Mucosa of stomach (tissue), 1 donor: ENCODE data around the gene LINC01488.

Source experiments
- H3K27me3 ChIP-seq: one replicate; pipeline ENCODE4 v1.7.0; 2013; ENCODE audit warnings: mild to moderate bottlenecking, low read length; ENCODE audit not compliant: control insufficient read depth, insufficient read depth
- H3K36me3 ChIP-seq: one replicate; pipeline ENCODE4 v1.7.0; 2013; ENCODE audit warnings: low read length; ENCODE audit not compliant: control insufficient read depth, insufficient read depth
- H3K4me1 ChIP-seq: one replicate; pipeline ENCODE4 v1.7.0; 2013; ENCODE audit warnings: mild to moderate bottlenecking, low read length; ENCODE audit not compliant: control insufficient read depth, insufficient read depth
- H3K4me3 ChIP-seq: one replicate; pipeline ENCODE4 v1.7.0; 2013; ENCODE audit warnings: low read length
- H3K9ac ChIP-seq: one replicate; pipeline ENCODE4 v1.7.0; 2013; ENCODE audit warnings: mild to moderate bottlenecking, low read length, moderate library complexity
- H3K9me3 ChIP-seq: one replicate; pipeline ENCODE4 v1.7.0; 2013; ENCODE audit warnings: mild to moderate bottlenecking, low read length, moderate library complexity; ENCODE audit not compliant: control insufficient read depth
- donor health status: Pancreatic carcinoma.

The LINC01488 gene

DNA sequence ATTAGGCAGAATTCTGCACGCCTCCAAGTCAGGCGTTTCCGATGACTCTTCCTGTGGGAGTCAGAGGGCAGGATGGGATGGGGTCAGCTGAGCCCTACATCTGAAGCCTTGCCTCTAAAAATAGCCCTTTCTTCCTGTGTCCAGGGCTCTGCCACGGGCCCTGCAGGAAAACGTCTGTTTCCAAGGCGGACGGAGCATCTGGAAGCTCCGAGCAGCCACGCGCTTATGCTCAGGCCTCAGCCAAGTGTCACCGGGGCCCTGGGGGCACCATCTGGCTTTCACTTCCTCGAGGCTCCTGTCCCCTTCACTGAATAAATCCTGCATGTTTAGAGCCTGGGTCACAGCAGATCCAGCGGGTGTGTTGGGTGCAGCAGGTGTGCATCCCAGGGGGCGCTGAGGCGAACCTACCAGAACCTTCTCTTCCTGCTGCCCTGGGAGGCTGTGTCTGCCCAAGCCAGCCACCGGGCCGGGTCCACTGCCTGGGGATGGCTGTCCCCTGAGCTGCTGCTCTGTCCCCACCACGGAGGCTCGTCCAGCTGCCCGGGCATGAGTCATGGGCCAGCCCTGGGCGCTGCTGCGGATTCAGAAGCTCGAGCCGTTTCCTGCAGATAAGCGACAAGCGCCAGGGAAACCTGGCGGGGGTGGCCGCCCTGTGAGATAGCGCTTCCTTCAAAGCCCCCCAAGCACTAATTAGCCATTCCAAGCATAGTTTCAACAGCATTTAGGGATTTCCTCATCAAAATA lies 32.0 kb upstream of the LINC01488 start:
- H3K9me3 ChIP-seq = no peaks in the 10 kb centered on the region
- H3K27me3 ChIP-seq = no peaks in the 10 kb centered on the region
- H3K4me1 ChIP-seq = peaks cover 49% of the 10 kb centered on the region
- H3K36me3 ChIP-seq = no peaks in the 10 kb centered on the region
- no peak overlapping the region for H3K9ac ChIP-seq
- no peak overlapping the region for H3K4me3 ChIP-seq

DNA sequence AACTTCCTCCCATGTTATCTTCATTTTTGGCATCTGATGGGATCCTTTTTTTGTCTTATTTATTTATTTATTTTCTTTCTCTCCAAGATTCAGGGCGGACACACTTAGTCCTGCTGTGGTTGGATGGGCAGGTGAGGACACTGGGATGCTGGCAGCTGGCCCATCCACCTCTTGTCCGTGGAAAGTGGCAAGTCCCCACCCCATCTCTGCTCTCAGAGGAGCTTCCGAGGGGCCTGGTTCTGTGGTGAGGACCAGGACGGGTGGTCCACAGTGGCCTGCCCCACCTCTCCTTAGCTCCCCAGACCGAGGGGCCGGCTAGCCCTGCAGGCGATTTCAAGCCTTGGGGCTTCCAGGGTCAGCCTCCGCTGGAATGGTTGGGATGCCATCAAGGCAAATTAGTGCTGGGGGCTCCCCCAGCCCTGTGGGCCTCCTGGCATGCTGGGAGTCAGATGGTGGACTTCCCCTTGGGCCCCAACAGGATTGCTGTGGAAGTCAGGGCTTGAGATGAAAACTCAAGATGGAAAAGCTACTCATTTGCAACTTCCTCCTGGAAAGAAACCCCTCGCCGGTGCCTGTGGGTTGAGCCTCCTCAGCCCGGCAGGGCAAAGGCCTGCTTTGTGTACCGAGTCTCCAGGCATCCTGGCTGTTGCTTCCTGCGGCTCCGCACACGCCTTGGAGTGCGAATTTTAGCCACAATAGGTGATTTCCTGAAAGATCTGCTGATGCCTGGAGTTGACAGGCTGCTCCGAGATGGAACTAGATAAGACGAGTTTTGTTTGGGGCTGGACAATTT lies 31.2 kb upstream of the LINC01488 start:
- H3K4me1 ChIP-seq = peaks cover 42% of the 10 kb centered on the region
- no peaks in the 10 kb centered on the region for H3K9me3 ChIP-seq
- no peak overlapping the region for H3K4me3 ChIP-seq
- no peaks in the 10 kb centered on the region for H3K36me3 ChIP-seq
- no peaks in the 10 kb centered on the region for H3K27me3 ChIP-seq
- no peak overlapping the region for H3K9ac ChIP-seq

DNA sequence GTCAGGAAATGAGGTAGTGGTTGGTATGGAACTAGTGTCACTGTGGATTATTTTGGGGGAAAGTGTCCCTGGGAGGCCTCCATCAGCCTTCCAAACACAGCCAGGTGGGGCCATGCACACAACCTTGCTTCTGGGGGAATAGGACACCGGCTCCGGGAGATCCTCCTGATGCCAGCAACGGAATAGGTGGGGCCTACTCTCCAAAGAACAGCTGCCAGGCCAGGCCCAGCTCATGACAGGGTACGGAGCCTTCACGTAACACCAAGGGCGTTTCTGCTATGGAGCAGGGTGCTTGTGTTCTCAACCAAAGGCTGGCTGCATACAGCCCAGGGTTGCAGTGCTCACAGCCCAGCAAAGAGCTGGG lies 30.6 kb upstream of the LINC01488 start:
- Histone ChIP-seq H3K9me3 (no peaks in the 10 kb centered on the region), H3K36me3 (no peaks in the 10 kb centered on the region)

DNA sequence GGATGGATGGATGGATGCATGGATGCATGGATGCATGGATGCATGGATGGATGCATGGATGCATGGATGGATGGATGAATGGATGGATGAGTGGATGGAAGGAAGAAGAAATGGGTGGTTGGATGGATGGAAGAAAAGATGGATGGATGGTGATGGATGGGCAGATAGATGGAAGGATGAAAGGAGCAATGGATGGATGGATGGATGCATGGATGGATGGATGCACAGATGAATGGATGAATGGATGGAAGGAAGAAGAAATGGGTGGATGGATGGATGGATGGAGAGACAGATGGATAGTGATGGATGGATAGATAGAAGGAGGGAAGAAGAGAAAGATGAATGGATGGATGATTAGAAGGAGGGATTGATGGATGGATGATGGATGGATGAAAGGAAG lies 30.2 kb upstream of the LINC01488 start:
- Histone ChIP-seq H3K27me3 (no peaks in the 10 kb centered on the region), H3K9ac (no peak overlapping the region), H3K4me3 (no peak overlapping the region), H3K4me1 (peaks cover 41% of the 10 kb centered on the region), H3K36me3 (no peaks in the 10 kb centered on the region), H3K9me3 (no peaks in the 10 kb centered on the region)

More for the DNA sequence above, 30.6 kb upstream of the LINC01488 start:
- Histone ChIP-seq H3K9ac (no peak overlapping the region), H3K27me3 (no peaks in the 10 kb centered on the region), H3K4me3 (no peak overlapping the region), H3K4me1 (peaks cover 41% of the 10 kb centered on the region)

DNA sequence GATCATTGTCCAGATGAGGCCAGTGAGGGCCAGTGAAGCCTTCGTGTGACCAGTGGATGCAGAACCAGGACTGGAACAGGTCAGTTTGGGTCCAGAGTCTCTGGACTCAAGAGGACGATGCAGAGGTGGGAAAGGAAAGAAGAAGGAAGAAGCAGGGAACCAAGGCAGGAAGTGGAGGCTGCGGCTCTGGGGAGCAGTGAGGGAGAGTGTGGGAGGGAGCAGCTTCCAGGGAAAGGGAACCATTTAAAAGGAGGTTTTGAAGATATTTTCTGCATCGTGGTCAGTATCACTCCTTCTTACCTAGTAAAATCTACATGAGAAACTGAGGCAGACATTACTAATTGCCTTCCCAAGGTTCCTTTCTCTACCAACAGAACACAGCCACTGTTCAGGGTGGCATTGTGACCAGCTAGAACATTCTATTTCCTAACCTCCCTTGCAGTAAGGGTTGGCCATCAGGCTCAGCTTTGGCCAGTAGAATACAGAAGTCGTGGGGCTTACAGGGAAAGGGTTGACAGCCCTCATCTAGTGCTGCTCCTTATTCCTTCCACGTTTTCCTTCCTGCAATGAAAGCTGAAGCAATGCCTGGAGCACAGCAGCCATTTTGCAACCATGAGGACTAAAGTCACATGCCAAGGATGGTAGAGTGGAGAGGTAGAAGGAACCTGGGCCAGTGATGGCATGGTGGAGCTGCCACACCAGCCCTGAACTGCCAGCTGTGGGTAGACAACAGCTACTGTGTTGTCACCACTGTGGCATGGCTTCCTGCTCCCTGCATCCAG lies 29.1 kb upstream of the LINC01488 start:
- H3K9ac ChIP-seq = no peak overlapping the region
- H3K27me3 ChIP-seq = no peaks in the 10 kb centered on the region
- H3K4me1 ChIP-seq = peaks cover 36% of the 10 kb centered on the region
- no peaks in the 10 kb centered on the region for H3K36me3 ChIP-seq
- no peak overlapping the region for H3K4me3 ChIP-seq
- no peaks in the 10 kb centered on the region for H3K9me3 ChIP-seq

DNA sequence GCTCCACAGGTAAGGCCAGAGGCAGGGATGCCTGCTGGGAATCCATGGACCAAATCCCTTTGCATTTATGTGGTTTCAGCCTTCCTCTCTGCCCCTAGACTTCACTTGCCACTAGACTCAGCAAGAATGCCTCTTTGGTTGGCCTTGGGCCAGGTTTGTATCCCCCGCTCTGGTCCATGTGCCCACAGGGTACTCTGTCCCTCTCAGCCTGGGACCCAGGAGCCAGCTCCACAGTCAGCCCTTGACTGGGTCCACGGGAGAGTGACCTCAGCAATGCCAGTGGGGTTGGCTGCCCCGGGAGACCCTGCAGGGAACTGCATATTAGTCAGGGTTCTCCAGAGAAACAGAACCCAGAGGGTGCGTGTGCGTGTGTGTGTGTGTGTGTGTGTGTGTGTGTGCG lies 28.3 kb upstream of the LINC01488 start:
- Histone ChIP-seq H3K9ac (no peak overlapping the region), H3K36me3 (no peaks in the 10 kb centered on the region), H3K27me3 (no peaks in the 10 kb centered on the region), H3K4me3 (no peak overlapping the region), H3K4me1 (peaks cover 29% of the 10 kb centered on the region), H3K9me3 (no peaks in the 10 kb centered on the region)

DNA sequence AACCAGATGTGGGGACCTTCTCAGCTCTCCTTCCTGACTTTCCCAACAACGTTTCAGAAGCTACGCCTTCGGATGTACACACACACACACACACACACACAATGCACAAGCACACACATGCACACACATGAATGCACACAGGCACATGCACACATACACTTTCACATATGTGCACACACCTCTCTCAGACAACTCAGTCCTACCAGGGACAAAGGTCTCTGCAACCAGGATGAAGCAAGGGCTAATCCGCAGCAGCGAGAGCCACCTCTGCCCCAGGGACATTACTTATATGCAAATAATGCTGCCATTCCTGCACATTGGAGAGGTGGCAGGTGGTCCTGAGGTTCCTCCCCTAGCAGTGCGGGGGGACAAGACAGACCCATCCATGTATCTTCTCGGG lies 27.4 kb upstream of the LINC01488 start:
- Histone ChIP-seq H3K36me3 (no peaks in the 10 kb centered on the region), H3K9ac (no peak overlapping the region)

DNA sequence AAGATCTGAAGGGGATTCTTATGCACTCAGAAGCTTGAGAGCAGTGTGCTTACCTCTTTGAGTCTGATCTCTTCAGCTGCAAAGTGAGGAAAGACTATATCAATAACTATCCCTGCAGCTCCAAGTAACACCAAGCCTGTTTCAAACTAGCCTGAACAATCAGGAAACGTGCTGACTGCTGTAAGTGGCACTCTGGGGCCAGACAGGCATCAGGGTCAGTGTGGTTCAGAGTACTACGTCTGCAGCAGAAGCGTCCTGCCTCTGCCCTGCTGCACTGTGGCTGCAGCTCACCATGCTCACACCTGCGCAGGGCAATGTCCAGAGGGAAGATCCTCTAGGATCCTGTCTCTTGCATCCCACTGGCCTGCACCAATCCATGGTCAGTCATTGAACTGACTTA lies 25.5 kb upstream of the LINC01488 start:
- H3K9me3 ChIP-seq = no peaks in the 10 kb centered on the region
- no peak overlapping the region for H3K4me3 ChIP-seq
- H3K27me3 ChIP-seq = no peaks in the 10 kb centered on the region
- no peaks in the 10 kb centered on the region for H3K36me3 ChIP-seq
- H3K9ac ChIP-seq = no peak overlapping the region
- peaks cover 12% of the 10 kb centered on the region for H3K4me1 ChIP-seq

More for the DNA sequence above, 27.4 kb upstream of the LINC01488 start:
- no peaks in the 10 kb centered on the region for H3K27me3 ChIP-seq
- no peaks in the 10 kb centered on the region for H3K9me3 ChIP-seq
- H3K4me1 ChIP-seq = peaks cover 20% of the 10 kb centered on the region
- H3K4me3 ChIP-seq = no peak overlapping the region

DNA sequence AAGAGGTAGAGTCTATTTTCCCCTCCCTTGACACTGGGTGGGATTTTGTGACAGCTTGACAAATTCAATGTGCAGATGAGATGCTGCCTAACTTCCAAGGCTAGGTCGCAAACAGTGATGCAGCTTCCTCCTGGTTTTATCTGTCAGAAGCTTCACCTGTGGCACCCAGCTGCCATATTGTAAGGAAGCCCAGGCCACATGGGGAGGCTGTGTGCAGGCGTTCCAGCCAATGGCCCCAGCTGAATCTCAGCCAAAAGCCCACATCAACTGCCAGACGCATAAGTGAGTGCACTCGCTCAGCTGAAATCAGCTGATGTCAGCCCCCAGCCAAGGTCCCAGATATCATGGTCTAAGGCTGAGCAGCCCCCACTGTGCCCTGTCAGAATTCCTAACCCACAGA lies 24.8 kb upstream of the LINC01488 start:
- Histone ChIP-seq H3K4me1 (peaks cover 11% of the 10 kb centered on the region), H3K27me3 (no peaks in the 10 kb centered on the region), H3K9me3 (peaks cover 5% of the 10 kb centered on the region), H3K9ac (no peak overlapping the region), H3K4me3 (no peak overlapping the region), H3K36me3 (no peaks in the 10 kb centered on the region)

DNA sequence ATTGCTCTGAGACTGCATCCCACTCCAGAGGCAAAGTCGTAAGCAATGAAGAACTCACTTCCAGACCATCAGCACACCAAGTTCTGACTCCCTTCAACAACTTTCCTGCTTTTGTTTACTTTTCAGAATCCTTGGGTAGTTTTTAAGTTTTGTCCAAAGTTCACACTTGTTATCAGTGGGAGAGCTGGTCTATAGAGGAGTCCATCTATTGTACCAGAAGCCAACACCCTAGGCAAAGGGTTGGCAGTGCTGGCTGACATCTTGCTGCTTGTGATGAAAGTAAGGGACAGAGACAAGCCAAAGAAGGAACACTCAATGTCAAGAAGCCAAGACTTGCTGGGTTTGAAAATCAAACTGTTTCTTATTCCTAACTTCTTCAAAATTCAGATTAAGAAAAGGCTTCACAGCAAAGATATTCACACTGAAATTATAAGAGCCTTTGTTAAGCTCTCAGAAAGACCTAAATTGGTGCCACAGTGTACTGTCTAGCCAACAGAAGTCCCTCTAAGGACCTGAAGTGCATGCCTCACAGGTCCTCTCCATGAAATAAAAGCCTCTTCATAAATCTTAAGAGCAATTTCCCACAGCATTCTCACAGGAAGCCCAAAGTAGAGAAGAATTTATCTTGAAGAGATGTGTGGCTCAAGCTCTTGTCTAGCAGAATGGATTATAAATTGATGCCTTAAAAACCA lies 21.5 kb upstream of the LINC01488 start:
- H3K4me3 ChIP-seq = no peak overlapping the region
- peaks cover 10% of the 10 kb centered on the region for H3K9me3 ChIP-seq
- no peaks in the 10 kb centered on the region for H3K36me3 ChIP-seq
- H3K4me1 ChIP-seq = peaks cover 37% of the 10 kb centered on the region
- H3K9ac ChIP-seq = no peak overlapping the region
- H3K27me3 ChIP-seq = no peaks in the 10 kb centered on the region

DNA sequence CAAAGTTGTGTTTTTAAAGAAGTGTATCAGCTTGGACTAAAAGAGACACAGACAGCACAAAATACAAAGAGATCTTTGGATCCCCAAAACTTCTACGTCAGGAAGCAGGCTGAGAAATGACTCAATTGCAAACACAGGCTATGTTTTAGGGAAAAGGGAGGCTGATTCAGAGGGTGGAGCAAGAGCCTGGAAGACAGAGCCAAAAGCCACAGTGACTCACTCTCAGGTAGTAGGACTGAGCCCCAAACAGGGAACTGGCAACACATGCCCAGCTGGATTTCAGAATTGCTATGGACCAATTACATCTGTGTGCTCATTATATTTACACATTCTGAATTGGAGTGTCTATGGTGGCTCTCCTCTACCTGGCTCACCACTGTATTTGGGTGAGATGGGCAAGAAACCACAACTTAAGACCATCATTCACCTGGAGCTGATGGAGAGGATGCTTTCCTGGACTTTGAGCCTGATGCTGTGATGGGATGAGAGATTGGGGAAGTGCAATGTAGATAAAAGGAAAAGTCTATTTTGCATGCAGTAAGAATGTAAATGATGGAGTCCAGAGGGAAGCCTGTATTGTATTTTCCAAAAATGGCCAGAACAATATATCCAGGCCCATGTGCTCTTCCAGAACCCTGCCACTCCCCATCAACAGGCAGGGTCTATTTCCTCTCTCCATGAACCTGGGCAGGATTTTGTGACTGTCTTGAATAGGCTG lies 20.8 kb upstream of the LINC01488 start:
- Histone ChIP-seq H3K4me3 (no peak overlapping the region), H3K4me1 (peaks cover 44% of the 10 kb centered on the region), H3K9me3 (peaks cover 10% of the 10 kb centered on the region), H3K27me3 (no peaks in the 10 kb centered on the region), H3K9ac (no peak overlapping the region), H3K36me3 (no peaks in the 10 kb centered on the region)
